NCI-H2081 (cell line): ENCODE results near the gene C2CD4D.
A peak's percentile ranks its signal among the peaks of the same experiment; 100 is the strongest.

ENCODE experiments used
- DNase-seq, 2 experiments: peaks; one replicate each; lab custom pipeline; 2025; lab: John Stamatoyannopoulos, UW

The C2CD4D gene

DNA sequence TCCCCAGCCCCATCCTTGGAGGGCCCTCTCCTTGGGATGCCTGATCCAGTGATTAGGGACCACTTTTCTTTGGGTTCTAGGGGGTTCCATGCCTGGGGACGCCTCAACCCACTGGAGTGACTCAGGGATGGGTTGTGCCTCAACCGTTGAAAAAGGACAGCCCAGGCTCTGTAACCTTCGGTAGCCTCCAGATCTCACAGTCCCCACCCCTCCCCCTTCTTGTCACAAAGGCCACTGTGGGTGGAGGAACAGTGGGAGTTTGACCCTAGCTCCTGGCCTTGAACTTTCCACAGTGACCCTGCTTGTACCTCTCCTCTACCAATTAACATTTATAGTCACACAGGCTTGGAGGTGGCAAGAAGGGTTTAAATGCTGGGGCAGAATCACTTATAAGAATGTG lies 5.4 kb downstream of the C2CD4D start:
- DNase-seq: no peak

DNA sequence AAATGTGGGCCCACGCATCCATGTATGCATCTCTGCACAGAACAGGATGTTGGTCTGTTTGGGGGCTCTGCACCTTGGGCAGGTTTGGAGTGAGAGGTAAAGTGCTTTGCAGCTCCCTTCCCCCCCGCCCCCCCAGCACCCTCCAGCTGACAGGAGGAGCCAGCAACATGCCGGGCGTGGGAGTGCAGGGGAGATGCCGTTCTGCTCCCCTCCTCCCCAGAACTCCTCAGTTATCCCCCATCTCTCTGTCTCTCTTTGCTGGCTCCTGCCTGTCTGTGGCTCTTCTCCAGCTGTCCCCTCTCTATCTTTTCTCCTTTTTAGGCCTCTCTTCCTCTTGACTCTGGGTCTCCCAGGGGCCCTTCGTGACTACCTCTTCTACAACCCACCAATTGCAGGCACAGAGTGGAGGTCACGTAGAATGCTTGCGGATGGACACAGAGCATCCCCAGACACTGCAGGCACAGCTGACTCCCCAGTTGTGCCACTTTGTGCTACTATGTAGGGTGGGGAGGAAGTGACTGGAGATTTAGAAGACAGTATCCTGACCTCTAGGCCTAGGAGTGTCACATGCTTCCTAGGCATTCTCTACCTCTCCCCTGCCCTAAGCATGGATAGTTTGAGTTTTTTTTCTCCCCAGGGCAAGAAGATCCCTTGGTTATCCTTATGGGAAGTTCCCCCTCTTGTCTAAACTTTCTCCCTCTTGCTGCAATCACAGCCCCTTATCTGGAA lies 6.3 kb downstream of the C2CD4D start:
- no peak for DNase-seq

DNA sequence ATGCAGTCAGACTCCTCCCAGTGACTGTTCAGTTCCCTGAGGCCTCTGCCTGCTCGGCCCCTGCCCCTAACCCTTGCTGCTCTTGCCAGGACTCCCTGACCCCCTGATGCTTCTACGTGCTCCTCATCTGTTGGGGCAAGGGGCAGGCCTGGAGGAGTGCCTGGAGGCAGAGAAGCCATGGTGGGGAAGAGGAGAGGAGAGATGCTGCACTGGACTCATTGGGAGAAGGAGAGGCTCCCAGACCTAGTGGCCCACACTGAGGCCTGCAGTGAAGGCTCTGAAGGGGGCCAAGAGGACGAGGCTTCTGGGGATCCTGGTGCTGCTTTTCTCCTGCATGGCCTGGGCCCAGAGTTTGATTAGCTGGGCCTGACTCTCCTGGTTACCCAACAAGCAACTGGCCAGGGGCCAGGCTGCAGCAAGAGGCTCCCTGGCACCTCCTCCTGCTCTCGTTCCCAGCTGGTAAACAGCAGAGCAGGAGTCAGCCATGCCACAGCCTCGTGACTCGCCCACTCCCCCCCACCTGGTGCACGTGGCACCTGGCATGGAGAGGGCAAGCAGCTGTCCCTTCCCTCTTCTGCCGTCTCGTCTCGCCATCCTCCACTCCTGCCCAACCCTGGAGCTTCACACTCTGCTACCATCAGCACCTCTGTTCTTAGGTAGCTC lies 7.2 kb downstream of the C2CD4D start:
- DNase-seq: peak; percentile 59 to 76

DNA sequence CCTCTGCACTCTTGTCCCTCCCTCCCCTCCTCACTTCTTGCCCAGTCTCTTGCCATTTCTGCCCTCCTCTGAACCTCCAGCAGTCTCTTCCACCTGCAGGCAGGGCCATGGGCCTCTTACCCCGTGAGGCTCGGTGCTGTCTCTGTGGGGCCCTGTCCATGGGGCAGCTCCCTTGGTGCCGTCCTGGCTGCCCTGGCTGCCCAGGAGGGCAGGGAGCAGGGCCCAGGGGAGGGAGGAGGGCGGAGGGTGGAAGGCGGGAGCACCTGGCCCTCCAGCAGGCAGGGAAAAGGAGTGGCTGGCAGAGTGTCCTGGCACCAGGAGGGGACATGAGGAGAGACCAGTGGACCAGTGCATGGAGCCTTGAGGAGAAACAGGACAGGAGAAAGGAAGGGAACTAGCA lies 8.0 kb downstream of the C2CD4D start, which contains the start of gene RORC:
Gene RORC, minus strand, starts transcription at position 198 of the 400 bp plus-strand sequence. Its CDS starts 38 bp downstream, at position 160.
- DNase-seq: no peak

DNA sequence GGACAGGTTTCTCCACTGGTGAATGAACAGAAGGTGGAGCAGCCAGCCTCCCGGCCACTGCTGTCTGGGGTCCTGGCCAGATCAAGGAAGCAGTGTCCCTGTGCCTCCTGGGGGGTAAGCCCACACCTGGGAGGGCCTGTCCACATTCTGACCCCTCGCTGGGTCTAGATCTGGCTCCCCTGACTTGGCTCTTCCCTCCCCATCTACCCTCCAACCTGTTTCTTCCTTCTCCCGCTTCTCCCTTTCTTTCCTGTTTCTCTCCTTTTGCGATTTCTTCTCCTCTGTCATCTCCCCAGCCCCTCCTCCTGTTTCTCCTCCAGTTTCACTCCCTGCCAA lies 8.4 kb downstream of the C2CD4D start:
- no peak for DNase-seq

DNA sequence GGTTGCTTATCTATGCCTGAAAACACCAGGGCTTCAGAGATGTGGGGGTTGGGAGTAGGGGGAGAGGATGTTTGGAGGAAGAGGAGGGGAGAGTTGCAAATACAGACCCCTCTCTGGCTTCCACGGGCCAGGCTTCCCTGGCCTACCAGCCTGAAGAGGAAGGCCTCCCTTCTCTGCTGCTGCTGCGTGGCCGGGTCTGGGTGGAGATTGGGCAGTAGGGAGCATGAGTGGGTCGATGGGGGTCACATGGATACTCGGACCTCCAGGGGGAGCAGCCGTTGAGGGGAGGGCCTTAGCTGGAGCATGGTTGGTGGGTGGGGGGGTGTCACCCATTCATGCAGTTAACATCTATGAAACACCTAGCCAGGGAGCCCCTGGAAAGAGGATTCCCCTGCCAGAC lies 9.6 kb downstream of the C2CD4D start:
- DNase-seq: no peak

DNA sequence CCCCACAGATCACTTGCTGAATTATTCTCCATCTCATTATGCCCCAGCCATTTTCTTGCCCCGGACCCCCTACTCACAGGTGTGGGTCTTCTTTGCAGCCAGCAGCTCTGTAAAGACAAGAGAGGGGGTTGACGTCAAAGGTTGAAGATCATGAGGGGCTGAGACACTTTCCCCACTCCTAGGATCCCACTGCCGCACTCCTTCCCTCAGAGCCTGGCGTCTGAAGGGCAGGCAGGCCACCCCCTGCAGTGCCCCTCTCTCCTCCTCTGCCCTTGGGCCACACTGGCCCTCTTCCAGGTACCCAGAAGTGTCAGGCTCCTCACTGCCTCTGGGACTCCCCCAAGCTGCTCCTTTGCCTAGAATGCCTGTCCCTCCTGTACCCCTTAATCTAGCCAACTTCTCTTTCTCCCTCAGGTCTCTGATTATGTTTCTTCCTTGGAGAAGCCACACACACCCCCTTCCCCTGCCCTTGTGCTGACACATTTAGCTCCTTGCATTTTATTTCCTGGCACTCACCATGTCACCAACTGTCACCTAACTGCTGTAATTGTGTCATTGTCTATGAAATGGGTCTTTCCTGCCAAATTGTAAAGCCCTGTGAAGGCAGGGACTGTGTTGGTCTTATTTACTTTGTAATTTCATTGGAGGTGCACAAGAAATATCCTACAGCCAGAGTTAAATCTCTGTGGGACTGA lies 10.1 kb downstream of the C2CD4D start:
- DNase-seq: peak in 1 of 2 experiments; percentile 19

DNA sequence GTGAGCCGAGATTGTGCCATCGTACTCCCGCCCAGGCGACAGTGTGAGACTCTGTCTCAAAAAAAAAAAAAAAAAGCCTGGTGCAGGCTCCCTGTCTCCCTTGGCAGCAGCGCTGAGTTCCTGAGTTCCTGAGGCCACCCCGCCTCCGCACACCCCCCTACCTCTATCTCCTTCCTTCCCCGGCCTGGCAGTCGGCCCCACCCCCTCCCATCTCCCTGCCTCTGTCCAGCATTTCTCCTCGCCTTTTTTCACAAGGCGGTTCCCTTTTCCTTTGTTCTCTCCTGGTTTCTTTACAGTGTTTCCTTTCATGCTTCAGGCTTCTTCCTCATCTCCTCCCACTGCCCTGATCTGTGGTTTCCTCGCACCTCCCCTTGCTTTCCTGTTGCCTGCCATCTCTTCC lies 10.7 kb downstream of the C2CD4D start:
- DNase-seq: no peak

DNA sequence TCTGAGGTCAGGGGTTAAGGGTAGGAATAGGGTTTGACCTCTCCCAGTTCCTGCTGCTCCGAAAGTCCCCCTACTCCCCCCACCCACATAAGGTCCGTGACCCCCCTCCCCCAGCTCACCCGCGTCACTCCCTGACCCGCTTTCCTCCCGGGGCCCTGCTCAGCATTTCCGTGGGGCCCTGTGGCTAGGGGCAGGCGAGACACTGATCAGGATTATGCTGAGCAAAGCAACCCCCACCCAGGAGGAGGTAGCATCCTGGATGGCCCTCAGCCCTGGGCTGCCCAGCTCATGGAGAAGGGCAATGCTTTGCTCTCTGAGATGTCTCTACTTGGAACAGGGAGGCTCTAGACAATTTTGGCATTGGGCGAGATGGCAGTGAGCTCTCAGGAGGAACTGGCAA lies 11.8 kb downstream of the C2CD4D start:
- no peak for DNase-seq

DNA sequence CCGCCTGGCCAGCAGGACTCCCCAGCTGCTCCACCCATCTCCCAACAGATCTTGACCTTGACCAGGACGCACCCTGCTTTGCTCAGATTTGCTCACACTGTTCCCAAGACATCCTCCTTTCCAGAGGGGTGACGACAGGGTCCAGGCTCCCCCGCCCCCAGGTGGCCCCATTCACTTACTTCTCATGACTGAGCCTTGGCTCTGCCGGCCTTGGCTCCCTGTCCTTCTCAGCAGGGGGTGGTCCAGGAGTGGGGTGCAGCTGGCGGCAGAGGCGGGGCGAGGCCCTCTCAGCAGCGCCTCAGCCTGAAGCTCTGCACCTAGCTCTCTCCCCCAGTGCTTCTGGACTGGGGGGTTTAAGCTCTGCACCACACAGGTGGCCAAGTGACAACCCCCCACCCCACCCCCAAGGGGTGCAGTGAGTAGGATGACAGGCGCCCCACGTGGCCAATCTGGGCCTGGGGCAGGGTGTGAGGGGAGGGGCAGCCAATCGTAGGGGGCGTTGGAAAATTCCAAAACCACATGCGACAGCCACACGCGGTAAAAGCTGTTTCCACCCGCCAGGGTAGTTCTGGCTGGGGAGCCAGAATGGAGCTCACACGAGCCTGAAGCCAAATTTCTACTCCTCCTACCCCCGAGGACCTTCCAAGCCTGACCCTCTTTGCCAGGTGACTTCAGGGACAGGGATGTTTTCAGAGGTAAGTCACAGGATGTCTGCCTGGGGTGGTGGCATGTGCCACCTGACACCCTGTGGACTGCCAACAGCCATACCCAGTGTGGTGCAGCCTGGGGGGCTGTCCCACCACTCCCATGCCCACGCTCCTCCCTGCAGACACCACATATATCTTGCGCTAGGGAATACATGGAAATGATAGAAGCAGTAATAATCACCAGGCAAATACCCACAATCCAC lies 13.6 kb downstream of the C2CD4D start:
- no peak for DNase-seq

DNA sequence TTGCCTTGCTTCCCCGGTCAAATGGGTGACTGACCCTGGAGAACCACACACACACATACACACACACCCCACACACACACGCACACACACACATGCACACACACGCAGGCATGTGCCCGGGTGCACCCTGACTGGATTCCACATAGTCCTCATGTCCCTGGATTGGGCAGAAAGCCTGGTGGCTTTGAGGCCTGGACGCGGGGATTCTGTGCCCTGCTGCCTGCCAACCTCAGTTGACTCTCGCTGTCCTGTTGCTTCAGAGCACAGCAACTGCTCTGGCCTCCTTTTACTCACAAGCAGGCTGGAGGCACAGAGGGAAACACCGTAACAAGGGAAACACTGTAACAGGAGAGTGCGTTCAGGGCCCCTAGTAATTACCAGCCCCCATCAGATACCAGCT lies 14.4 kb downstream of the C2CD4D start:
- no peak for DNase-seq

DNA sequence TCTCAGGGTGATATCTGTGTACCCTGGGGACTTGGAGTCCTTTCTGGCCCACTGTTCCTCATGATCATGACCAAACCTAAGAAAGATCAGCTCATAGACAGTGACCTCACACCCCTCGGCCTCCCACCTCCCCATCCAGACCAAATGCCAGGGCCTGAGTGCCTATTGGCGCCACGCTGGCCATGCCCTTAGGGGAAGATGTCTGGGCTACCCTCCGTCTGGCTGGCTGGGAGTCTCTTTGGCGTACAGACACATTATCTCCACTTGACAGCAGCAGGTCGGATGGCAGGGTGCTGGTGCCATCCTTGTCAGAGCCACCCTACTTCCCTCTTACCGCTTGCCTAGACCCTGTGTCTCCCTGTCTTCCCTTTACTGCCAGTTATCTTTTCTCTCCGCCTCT lies 16.4 kb downstream of the C2CD4D start:
- no peak for DNase-seq

DNA sequence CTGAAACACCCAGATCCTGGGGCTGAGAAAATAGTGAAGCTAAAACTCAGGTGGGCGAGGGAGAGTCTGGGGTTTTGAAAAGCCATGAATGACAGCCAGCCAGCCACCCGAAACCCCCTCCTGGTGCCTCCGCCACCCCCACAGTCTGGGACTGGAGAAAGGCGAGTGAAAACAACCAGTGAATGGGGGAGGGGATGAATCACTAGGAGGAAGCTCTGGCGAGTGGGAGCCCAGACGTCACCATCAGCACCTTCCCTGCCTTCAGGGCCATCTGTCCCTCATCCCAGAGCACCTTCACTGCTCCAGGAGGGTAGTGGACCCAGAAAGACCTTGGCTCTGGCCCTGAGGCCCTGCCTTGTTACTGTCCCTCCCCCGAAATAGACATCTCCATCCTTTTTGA lies 17.2 kb downstream of the C2CD4D start:
- no peak for DNase-seq

DNA sequence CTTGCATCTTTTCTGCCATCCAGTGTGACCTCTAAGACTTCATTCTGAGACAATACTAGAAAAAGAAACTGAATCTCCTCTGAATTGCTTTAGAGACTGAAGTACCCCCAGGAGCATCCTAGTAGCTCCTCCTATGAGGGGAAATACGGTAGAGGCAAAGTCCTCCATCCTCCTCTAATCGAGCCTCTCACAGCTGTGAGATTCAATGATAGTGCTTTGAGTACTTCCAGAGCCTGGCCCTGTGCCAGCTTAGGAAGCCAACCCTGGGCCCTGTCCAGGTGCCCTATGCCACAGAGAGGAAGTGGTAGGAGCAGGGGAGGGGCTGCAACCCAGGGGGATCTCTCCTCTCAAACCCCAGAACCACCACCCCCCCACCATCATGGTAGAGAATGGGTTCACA lies 18.7 kb downstream of the C2CD4D start:
- no peak for DNase-seq

DNA sequence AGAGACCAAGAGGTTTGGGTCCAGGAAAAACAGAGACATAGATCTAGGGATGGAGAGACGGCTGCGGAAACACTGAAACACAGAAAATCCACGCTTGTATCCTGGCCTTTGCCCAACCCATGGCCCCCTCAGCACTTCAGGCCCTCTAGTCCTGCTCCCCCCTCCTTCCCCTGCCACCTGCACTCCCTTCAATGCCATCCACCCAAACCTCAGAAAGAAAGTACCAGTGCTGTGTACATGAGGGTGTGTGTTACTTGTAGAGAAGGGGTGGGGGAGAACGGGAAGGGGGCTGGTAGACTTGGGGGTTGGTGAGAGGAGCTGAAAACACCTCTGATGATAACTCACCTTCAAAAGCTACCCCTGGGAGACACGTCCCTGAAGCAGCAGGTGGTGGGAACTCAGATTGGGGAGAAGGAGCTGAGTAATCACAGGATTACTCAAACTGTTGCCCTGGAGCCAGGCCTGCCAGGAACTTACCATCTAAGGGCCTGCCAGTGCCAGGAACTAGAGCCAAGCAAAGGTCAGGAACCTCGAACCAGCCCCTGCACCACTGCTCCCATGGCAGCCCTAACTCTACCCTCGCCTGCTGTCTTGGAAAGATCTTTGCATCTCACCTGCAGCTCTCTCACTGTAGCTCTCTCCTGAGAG lies 19.5 kb downstream of the C2CD4D start:
- no peak for DNase-seq

DNA sequence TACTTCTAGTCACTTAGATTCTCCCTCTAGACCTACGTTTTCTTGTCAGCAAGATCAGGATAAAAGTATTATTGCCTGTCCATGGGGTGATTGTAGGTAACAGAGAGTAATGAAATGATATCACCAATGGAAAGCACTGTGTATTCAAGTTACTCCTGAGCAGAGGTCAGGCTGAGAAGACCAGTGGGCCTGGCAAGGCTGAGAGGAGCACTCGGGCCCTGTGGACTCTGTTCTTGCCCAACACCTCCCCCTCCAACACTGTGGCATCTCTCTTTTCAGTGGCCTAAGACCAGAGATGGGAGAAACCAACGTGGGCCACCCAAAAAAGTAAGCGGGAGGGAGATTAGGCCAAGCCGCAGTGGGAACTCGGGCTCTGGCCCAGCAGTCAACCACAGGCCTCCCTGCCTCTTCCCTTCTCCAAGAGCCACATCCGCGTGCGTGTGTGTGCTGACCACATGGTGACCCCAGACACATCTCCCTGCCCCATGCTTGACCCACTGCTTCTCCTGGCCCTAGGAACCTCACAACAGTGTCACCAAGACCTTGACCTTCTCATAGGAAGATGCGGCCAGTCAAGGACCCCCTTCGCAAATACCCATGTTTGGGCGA lies 20.3 kb downstream of the C2CD4D start:
- no peak for DNase-seq

DNA sequence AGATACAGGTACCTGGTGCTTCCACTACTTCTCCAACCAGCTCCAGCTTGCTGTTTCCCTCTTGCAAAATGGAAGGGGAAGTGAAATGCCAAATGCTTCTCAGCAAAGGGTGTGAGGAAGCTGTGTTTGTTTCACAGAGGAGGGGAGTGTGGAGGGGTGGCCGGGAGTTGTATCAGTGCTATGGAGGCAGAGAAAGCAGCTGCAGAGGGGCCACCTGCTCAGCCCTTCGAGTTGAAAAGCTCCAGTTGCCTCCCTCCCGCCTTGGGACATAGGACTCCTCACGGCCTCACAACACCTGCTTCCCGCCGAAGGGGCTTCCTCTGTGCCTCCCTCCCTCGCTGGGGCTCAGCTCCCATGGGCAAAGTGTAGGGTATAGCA lies 22.3 kb downstream of the C2CD4D start:
- DNase-seq: no peak

DNA sequence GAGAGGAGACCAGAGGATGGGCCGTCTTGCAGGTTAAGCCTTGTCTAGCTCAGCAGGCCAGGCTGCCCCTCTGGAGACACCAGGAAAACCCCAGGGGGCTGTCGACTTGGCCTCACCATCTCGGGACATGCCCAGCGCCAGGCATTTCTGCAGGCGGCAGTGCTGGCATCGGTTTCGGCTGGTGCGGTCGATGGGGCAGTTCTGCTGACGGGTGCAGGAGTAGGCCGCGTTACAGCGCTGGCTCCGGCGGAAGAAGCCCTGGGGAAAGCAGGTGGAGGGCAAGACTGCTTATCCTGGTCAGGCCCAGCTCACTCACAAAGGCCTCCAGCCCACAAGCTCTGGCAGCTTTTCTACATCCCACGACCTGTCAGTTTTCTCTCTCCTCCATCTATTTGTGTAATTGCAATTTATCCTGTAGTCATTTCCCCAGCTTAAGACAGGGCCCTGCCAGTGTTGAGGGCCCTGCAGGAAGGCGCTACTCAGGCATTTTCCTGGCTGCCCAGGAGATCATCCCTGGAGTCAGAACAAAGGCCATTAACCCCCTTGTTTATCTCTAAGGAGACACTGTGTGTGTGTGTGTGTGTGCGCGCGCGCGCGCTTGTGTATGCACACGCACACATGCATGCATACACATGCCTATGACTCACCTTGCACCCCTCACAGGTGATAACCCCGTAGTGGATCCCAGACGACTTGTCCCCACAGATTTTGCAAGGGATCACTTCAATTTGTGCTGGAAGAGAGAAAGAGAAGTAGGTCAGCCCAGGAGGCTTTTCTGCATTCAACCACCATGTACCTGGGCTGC lies 22.9 kb downstream of the C2CD4D start:
- DNase-seq: no peak

DNA sequence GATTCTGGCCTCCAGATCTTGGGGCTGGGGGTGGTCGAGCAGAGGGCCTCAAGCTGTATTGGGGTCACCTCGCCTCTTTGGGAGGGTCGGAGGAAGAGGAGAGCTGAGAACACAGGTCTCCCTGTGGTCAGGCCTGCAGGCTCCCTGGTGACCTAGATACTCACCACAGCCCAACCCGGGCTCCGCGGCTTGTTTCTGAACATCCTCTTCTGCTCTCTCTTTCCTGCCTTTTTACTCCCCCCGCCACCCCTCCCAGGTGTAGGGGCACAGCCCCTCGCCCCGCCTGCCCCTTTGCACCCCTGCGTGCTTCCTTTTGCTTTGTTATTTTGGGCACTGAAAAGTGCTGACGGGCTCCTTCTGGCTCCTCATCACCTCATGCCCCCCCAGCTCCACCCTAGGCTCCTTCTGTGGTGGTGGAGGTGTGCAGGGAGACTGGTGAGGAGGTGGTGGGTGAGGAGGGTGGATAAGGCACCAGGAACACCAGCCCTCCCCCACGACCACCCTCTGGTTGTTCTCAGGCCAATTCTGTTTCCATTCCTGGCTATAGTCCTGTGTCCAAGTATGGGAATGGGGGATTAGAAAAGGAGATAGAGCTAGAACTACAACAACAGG lies 23.8 kb downstream of the C2CD4D start:
- no peak for DNase-seq

DNA sequence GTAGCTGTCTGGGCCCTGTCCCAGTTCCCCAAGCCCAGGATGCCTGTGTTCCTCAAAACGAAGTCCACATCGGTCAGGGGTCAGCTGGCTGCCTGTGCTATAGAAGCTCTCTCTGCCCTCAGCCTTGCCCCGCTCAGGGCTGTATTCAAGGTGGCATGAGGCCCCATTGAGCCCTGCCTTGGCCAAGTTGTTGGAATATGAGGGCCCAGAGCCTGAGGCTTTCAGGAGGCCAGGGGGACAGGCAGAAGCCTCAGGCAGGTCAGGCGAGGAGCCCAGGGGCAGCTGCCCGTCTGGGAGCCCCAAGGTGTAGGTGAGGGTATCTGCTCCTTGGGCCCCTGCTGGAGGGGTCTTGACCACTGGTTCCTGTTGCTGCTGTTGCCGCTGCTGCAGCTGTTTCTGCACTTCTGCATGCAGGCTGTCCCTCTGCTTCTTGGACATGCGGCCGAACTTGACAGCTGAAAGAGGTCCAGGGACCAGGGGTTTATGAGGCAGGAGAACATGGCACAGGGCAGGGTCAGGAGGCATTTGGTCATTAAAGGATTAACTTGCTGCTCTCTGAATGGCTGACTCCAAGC lies 24.6 kb downstream of the C2CD4D start:
- no peak for DNase-seq
